AG09319 (cell line): ENCODE results near the gene COASY.

Experiments
- DNase-seq: peaks from one replicate; pipeline ENCODE4 v3.0.0-alpha.2; 2010; ENCODE audit warnings: low read depth; ENCODE audit errors: extremely low read depth
- TF ChIP-seq, protein P1 (sequence below): IDR thresholded peaks from 2 replicates; pipeline ENCODE4 v1.5.1; 2011; ENCODE audit warnings: low read depth, mild to moderate bottlenecking, inconsistent platforms, low read length, moderate library complexity

COASY gene

DNA sequence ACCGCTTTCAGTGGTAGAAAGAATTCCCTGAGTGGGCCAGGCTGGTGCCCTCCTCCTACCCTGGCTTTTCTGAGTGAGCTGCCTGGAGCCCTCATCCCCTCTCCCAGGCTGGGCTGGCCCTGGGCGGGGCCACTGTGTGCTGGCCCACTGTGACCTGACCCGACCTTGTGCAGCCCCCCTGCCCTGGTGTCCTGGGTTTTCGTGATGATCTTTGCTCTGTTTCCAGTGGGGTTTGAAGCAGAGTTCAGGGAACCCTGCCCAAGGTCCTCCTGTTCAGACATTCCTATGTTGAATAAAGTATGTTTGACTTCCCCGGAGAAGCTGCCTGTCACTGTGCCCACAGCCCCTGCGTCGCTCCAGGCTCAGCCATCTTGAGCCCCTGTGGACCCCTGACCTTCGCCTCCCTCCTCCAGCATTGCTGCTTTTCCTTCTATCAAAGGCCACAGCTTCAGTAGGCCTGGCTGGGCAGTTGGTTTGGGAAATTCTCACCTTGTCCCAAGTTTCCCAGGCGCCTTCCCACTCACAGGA, 39.6 kb upstream of the COASY start:
- DNase-seq: no peak
- TF ChIP-seq, protein P1, sequence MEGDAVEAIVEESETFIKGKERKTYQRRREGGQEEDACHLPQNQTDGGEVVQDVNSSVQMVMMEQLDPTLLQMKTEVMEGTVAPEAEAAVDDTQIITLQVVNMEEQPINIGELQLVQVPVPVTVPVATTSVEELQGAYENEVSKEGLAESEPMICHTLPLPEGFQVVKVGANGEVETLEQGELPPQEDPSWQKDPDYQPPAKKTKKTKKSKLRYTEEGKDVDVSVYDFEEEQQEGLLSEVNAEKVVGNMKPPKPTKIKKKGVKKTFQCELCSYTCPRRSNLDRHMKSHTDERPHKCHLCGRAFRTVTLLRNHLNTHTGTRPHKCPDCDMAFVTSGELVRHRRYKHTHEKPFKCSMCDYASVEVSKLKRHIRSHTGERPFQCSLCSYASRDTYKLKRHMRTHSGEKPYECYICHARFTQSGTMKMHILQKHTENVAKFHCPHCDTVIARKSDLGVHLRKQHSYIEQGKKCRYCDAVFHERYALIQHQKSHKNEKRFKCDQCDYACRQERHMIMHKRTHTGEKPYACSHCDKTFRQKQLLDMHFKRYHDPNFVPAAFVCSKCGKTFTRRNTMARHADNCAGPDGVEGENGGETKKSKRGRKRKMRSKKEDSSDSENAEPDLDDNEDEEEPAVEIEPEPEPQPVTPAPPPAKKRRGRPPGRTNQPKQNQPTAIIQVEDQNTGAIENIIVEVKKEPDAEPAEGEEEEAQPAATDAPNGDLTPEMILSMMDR: no peak

DNA sequence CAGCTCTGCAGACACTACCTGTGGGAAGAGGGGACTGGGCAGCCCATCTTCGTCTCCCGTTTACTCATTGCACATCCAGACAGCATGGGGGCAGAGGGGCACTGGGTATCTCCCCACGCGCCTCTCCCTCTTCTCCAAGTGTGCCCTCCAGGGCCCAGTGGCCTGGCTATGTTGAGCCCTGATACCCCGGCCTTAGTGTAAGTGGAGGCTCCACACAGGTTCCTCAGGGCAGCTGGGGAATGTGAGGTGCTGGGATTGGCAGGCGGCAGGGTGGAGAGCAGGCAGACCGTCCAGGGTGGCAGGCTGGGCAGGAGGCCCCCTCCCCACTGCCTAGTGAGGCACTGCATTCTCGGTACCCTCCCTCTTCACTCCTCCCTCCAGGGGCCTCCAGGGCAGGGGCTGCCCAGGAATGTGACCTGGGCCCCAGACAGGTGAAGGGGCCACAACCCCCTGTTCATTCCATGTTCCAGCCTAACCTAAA, 39.1 kb upstream of the COASY start:
- DNase-seq: no peak
- TF ChIP-seq, protein P1: no peak

DNA sequence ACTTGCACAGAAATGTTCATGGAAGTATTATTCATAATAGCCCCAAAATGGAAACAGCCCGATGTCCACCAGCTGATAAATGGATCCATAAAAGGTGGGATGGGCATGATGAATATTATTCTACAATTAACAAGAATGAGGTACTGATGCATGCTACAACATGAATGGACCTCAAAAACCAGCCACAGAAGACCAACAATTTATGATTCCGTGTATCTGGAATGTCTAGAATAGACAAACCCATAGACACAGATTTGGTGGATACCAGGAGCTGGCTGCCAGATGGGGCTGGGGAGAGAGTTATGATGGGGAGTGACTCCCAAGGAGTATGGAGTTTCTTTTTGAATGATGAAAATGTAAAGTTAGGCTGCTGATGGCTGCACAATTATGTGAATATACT, 36.7 kb upstream of the COASY start:
- TF ChIP-seq, protein P1: no peak
- no peak for DNase-seq

DNA sequence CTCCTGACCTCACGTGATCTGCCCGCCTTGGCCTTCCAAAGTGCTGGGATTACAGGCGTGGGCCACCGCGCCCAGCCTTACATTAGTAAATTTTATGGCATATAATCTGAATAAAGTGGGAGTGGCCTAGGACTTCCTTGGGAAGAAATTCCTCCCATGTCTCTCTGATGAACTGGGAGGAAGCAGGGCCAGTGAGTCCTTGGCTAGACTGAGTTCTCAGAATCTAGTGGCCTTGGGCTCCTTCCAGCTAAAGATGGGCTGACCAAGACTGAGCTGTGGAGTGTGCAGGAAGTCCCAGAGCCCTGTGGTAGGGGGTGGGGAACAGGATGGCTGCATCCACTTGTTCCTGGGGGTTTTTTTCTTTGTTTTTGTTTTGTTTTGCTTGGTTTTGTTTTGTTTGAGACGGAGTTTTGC, 35.9 kb upstream of the COASY start:
- TF ChIP-seq, protein P1: no peak
- no peak for DNase-seq

DNA sequence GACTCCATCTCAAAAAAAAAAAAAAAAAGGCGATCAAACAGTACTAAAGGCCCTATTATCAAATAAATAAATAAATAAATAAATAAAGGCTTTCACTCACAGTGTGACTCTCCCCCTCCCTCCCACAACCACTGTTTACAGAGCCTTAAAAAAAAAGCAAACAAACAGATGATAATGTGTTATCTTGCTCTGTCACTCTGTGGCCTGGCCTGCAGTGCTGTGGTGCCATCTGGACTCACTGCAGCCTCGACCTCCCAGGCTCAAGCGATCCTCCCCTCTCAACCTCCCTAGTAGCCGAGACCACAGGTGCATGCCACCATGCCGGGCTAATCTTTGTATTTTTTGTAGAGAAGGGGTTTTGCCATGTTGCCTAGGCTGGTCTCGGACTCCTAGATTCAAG, 34.0 kb upstream of the COASY start:
- TF ChIP-seq, protein P1: no peak
- DNase-seq: no peak

DNA sequence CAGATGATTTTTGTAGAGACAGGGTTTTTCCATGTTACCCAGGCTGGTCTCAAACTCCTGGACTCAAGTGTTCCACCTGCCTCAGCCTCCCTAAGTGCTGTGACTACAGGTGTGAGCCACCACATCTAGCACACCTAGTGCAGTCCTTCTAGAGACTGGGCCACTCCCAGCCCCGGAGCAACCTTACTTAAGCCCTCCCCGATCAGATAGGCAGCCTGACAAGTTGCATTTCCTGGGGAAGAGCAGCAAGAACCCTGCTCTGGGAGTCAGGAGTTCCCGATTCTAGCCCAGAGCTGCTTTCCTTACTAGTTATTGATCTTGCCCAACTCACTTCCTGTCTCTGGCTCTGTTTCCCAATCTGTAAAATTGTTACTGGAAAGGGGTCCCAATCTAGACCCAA, 32.9 kb upstream of the COASY start:
- no peak for DNase-seq
- TF ChIP-seq, protein P1: no peak

DNA sequence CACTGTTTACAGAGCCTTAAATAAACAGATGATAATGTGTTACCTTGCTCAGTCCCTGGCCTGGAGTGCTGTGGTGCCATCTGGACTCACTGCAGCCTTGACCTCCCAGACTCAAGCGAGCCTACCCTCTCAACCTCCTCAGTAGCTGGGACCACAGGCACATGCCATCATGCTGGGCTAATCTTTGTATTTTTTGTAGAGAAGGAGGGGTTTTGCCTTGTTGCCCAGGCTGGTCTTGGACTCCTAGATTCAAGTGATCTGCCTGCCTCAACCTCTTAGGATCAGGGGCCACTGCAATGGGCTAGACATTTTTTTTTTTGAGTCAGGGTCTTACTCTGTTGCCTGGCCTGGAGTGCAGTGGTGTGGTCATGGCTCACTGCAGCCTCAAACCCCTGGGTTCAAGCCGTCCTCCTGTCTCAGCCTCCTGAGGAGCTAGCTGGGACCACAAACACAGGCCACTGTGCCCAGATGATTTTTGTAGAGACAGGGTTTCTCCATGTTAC, 30.9 kb upstream of the COASY start:
- TF ChIP-seq, protein P1: no peak
- no peak for DNase-seq
